Activated CD4-positive, alpha-beta memory T cell treated with anti-CD3 and anti-CD28 coated beads for 36 hours (primary cell): Measurements from ENCODE around the gene PDE4B. TPM values are rescaled to one million over a fixed set of nuclear protein-coding genes. Genes with fewer than 3 reads are reported as not detected.

Experiments
- CTCF ChIA-PET: fragments of 350-600 bp; sonication (Branson Sonifier 250); formaldehyde crosslinking; loops from one replicate; lab custom pipeline; 2021; ENCODE audit warnings: antibody characterized with exemption, inconsistent platforms; lab: Charles Lee
- POLR2A ChIA-PET: fragments of 350-600 bp; sonication (Branson Sonifier 250); formaldehyde crosslinking; loops from one replicate; lab custom pipeline; 2021; ENCODE audit warnings: antibody characterized with exemption; lab: Charles Lee
- DNase-seq: peaks from one replicate; pipeline ENCODE4 v3.0.0-alpha.2; 2020
- H3K27ac Mint-ChIP-seq: one replicate; pipeline ENCODE4 v1.8.0; 2021; ENCODE audit warnings: mixed read lengths
- H3K27me3 Mint-ChIP-seq: one replicate; pipeline ENCODE4 v1.8.0; 2021; ENCODE audit warnings: mixed read lengths
- H3K36me3 Mint-ChIP-seq: one replicate; pipeline ENCODE4 v1.8.0; 2021; ENCODE audit warnings: mixed read lengths
- H3K4me1 Mint-ChIP-seq: one replicate; pipeline ENCODE4 v1.8.0; 2021; ENCODE audit warnings: low read depth, mixed read lengths
- H3K4me3 Mint-ChIP-seq: one replicate; pipeline ENCODE4 v1.8.0; 2021; ENCODE audit warnings: mild to moderate bottlenecking, mixed read lengths
- H3K9me3 Mint-ChIP-seq: one replicate; pipeline ENCODE4 v1.8.0; 2021; ENCODE audit warnings: mixed read lengths
- intact Hi-C: fragments of 100-400 bp; cut with micrococcal nuclease; formaldehyde crosslinking; loops from one replicate; pipeline ENCODE4 v1.15.1; 2023
- total RNA-seq, 2 experiments: library from RNA; stranded (reverse); gene quantifications; one replicate each; pipeline ENCODE4 v1.2.3, GENCODE V29; 2021

The PDE4B gene
- total RNA-seq, 2 experiments from 2014 or later: 34.7 to 38.3 TPM

GRCh38 chr1:66422804-66423203, 630.1 kb downstream of the PDE4B start:
- ChIA-PET CTCF (interaction anchor here (1.1 to 1.9 kb wide), 2 partner anchors 12 to 14 kb away, joined by 4 to 5 read pairs; no protein-coding TSS in a partner anchor), POLR2A (no interaction called here)
- Mint-ChIP-seq H3K27me3 (no peaks in the 10 kb centered on the region), H3K36me3 (peaks cover 6% of the 10 kb centered on the region), H3K4me1 (peaks cover 7% of the 10 kb centered on the region), H3K9me3 (peaks cover 14% of the 10 kb centered on the region), H3K4me3 (no peak overlapping the region), H3K27ac (no peak overlapping the region)
- no peak for DNase-seq
- intact Hi-C loops: no loop called here
